ENCODE data around the gene NTN4.
"Not testable (repeated sequence)": the region's sequence is repeated elsewhere in the genome, so short reads cannot be mapped to it uniquely, and the experiment has no call there.

NTN4 gene

DNA sequence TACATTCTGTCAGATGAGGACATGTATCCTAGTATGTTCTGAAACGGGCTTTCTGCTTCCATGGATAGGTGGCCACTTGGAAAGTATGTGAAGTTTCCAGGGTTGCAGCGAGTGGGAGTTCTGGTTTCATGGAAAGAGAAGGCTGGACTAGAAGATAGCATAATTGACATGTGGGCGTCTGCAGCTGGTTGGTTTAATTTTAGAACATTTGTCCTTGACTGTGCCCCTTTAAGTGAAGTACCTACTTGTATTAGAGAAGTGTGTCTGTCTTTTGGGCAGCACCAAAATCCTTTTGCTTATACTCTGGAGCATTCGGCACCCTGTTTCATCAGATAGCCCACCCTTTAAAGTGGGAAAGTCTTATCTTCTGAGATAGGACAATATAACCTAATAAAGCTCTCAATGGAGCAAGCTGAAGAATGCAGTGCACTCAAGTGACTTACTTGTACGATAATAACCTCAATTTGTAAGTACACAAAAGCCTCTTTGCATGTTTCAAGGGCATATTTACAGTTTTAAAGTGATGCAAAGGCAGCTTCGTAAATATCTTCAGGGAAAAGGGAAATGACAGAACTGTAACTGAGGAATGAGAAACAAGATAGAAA is 35.2 kb downstream of the NTN4 start:
- no peak for DNase-seq (ENCODE audit: low read depth, low spot score)
- no peaks in the 10 kb centered on the region for H3K27me3 ChIP-seq (ENCODE audit: control insufficient read depth, insufficient read depth, low read length)
- no peaks in the 10 kb centered on the region for H3K9me3 ChIP-seq (ENCODE audit: control insufficient read depth, insufficient read depth, low read length)
- WGBS (ENCODE audit: insufficient coverage, insufficient read length) = no CpG with 5 or more reads among the region's 6 CpGs
- H3K4me3 ChIP-seq (ENCODE audit: low read length) = no peak overlapping the region
- peaks cover 3% of the 10 kb centered on the region; the same call in 1 of the 2 replicates for H3K4me1 ChIP-seq (ENCODE audit: control insufficient read depth, insufficient read depth, low read length)
- H3K27ac ChIP-seq (ENCODE audit: low read length) = no peak overlapping the region
- no peaks in the 10 kb centered on the region for H3K36me3 ChIP-seq (ENCODE audit: control insufficient read depth, insufficient read depth, low read length)

DNA sequence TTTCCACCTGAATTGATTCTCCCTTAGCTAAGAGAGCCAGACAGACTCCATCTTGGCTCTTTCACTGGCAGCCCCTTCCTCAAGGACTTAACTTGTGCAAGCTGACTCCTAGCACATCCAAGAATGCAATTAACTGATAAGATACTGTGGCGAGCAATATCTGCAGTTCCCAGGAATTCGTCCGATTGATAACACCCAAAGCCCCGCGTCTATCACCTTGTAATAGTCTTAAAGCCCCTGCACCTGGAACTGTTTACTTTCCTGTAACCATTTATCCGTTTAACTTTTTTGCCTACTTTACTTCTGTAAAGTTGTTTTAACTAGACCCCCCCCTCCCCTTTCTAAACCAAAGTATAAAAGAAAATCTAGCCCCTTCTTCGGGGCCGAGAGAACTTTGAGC is 44.5 kb downstream of the NTN4 start:
- not testable (repeated sequence) for H3K9me3 ChIP-seq (ENCODE audit: control insufficient read depth, insufficient read depth, low read length); H3K36me3 ChIP-seq (ENCODE audit: control insufficient read depth, insufficient read depth, low read length); H3K27me3 ChIP-seq (ENCODE audit: control insufficient read depth, insufficient read depth, low read length); H3K27ac ChIP-seq (ENCODE audit: low read length); DNase-seq (ENCODE audit: low read depth, low spot score); H3K4me1 ChIP-seq (ENCODE audit: control insufficient read depth, insufficient read depth, low read length); H3K4me3 ChIP-seq (ENCODE audit: low read length)
- no CpG with 5 or more reads among the region's 8 CpGs for WGBS (ENCODE audit: insufficient coverage, insufficient read length)

DNA sequence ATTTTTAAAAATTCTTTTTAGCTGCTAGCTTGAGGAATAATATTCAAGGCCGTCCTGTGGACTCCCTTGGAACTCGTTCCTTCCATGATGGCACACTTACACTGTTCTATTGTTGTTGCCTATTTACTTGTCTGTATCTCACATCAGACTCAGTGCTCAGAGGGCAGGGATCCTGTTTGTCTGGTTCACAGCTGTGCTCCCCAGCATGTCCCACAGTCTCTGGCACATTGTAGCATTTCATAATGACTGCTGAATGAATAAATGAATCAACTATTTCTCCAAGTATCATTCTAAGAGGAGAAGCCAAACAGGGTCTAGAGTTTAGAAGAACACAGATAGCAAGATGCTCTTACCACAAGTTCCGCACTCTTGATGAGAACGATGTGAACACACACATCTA is 48.0 kb downstream of the NTN4 start:
- DNase-seq (ENCODE audit: low read depth, low spot score) = no peak
- Histone ChIP-seq H3K27ac (ENCODE audit: low read length) (no peak overlapping the region), H3K4me1 (ENCODE audit: control insufficient read depth, insufficient read depth, low read length) (no peaks in the 10 kb centered on the region), H3K4me3 (ENCODE audit: low read length) (no peak overlapping the region), H3K9me3 (ENCODE audit: control insufficient read depth, insufficient read depth, low read length) (no peaks in the 10 kb centered on the region), H3K36me3 (ENCODE audit: control insufficient read depth, insufficient read depth, low read length) (no peaks in the 10 kb centered on the region), H3K27me3 (ENCODE audit: control insufficient read depth, insufficient read depth, low read length) (no peaks in the 10 kb centered on the region)
- no CpG with 5 or more reads among the region's 4 CpGs for WGBS (ENCODE audit: insufficient coverage, insufficient read length)

DNA sequence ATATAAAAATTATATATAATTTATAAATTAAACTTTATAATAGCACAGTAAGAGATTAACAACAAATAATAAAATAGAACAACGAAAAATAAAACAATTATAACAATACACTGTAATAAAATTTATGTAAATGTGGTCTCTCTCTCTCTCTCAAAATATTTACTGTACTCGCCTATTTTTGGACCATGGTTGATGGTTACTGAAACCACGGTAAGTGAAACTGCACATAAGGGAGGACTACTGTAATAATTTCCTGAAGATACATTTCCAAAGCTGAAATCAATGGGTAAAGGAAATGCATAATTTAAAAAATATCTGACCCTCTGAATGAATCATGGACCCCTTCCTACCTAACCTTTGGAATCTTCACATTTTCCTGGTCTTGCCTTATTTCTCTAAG is 48.9 kb downstream of the NTN4 start:
- Histone ChIP-seq H3K27me3 (ENCODE audit: control insufficient read depth, insufficient read depth, low read length) (no peaks in the 10 kb centered on the region), H3K4me1 (ENCODE audit: control insufficient read depth, insufficient read depth, low read length) (no peaks in the 10 kb centered on the region), H3K9me3 (ENCODE audit: control insufficient read depth, insufficient read depth, low read length) (no peaks in the 10 kb centered on the region), H3K27ac (ENCODE audit: low read length) (no peak overlapping the region), H3K4me3 (ENCODE audit: low read length) (no peak overlapping the region), H3K36me3 (ENCODE audit: control insufficient read depth, insufficient read depth, low read length) (no peaks in the 10 kb centered on the region)
- DNase-seq (ENCODE audit: low read depth, low spot score) = no peak
- no CpG with 5 or more reads among the region's 3 CpGs for WGBS (ENCODE audit: insufficient coverage, insufficient read length)

DNA sequence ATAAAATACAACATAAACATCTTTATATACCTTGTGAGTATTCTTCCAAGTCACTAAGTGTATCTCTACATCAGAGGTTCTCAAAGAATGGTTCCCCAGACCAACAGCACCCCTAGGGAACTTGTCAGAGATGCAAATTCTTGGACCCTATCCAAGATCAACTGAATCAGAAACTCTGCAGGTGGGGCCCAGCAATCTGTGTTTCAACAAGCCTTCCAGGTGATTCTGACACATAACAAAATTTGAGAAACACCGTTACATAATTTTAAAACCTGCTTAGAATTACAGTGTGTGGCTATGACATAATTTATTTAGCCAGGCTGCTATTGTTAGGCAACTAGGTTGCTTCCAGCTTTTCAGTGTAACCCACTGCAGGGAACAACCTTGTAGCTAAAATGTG is 49.8 kb downstream of the NTN4 start:
- H3K27me3 ChIP-seq (ENCODE audit: control insufficient read depth, insufficient read depth, low read length) = no peaks in the 10 kb centered on the region
- no peak overlapping the region for H3K4me3 ChIP-seq (ENCODE audit: low read length)
- no peaks in the 10 kb centered on the region for H3K9me3 ChIP-seq (ENCODE audit: control insufficient read depth, insufficient read depth, low read length)
- no peaks in the 10 kb centered on the region for H3K36me3 ChIP-seq (ENCODE audit: control insufficient read depth, insufficient read depth, low read length)
- no peak for DNase-seq (ENCODE audit: low read depth, low spot score)
- H3K27ac ChIP-seq (ENCODE audit: low read length) = no peak overlapping the region
- WGBS (ENCODE audit: insufficient coverage, insufficient read length) = no CpG with 5 or more reads among the region's 1 CpG
- no peaks in the 10 kb centered on the region for H3K4me1 ChIP-seq (ENCODE audit: control insufficient read depth, insufficient read depth, low read length)

DNA sequence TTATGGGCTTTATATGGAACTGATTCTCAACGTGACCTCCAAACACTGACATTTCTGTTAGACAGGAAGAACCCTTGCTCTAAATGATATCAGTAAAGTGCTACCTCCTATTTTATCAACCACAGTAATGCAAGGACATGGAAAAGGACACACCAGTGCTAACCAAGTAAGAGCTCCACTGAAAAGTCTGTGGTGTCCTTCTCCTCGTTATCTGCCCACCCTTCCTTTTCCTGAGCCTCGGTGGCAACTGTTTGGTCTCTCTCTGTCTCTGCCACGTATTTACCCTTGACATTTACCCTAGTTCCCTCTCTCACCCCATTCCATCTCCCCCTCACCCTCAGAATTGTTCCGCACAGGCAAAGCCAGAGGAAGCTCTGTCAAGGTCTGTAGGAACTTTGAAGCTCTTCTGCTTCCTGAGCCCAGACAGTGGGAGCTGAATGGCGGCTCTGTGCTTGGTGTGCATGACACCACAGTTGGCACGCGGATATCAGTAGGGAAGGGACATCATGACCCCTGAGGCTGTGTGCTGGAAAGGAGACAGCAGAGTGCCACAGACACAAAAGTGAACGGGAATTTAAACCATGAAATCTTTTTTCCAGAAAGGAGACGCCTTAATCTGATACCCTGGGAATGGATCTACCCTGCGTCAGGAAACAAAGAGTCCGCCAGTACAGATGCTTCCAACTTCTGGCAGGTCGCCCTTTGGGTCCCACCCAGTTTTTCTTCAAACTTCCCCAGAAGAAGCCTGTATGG is 50.8 kb downstream of the NTN4 start:
- no peaks in the 10 kb centered on the region for H3K9me3 ChIP-seq (ENCODE audit: control insufficient read depth, insufficient read depth, low read length)
- no peak overlapping the region for H3K27ac ChIP-seq (ENCODE audit: low read length)
- no CpG with 5 or more reads among the region's 13 CpGs for WGBS (ENCODE audit: insufficient coverage, insufficient read length)
- H3K4me1 ChIP-seq (ENCODE audit: control insufficient read depth, insufficient read depth, low read length) = no peaks in the 10 kb centered on the region
- DNase-seq (ENCODE audit: low read depth, low spot score) = no peak
- no peak overlapping the region for H3K4me3 ChIP-seq (ENCODE audit: low read length)
- no peaks in the 10 kb centered on the region for H3K27me3 ChIP-seq (ENCODE audit: control insufficient read depth, insufficient read depth, low read length)
- no peaks in the 10 kb centered on the region for H3K36me3 ChIP-seq (ENCODE audit: control insufficient read depth, insufficient read depth, low read length)

DNA sequence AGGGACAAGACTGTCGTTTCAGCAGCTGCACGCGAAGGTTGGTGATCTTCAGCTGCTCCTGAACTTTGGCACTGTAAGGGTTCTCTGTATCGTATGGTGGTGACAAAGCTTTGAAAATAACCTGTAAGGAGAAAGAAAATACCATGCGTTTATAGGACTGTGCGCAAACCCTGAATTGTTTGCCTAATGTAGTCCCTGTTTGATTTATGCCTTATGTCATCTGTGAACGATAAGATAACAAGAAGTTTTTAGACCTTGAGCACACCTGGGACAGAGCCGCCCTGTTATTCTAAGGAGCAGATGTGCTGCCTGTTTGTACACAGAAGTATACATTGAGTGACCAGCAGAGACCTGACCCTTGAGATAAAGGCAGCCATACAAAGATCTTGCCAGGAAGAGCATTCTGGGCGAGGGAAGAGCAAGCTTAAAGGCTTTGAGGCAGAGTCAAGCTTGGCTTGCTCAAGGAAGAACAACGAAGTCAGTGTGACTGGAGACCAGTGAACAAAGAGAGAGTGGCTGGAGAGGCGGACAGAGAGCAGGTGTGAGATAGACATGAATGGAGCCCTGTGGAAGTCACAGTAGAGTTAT is 52.4 kb downstream of the NTN4 start:
- Histone ChIP-seq H3K4me1 (ENCODE audit: control insufficient read depth, insufficient read depth, low read length) (no peaks in the 10 kb centered on the region), H3K27ac (ENCODE audit: low read length) (no peak overlapping the region), H3K27me3 (ENCODE audit: control insufficient read depth, insufficient read depth, low read length) (no peaks in the 10 kb centered on the region), H3K4me3 (ENCODE audit: low read length) (no peak overlapping the region), H3K9me3 (ENCODE audit: control insufficient read depth, insufficient read depth, low read length) (no peaks in the 10 kb centered on the region), H3K36me3 (ENCODE audit: control insufficient read depth, insufficient read depth, low read length) (no peaks in the 10 kb centered on the region)
- no peak for DNase-seq (ENCODE audit: low read depth, low spot score)
- WGBS (ENCODE audit: insufficient coverage, insufficient read length) = no CpG with 5 or more reads among the region's 11 CpGs

DNA sequence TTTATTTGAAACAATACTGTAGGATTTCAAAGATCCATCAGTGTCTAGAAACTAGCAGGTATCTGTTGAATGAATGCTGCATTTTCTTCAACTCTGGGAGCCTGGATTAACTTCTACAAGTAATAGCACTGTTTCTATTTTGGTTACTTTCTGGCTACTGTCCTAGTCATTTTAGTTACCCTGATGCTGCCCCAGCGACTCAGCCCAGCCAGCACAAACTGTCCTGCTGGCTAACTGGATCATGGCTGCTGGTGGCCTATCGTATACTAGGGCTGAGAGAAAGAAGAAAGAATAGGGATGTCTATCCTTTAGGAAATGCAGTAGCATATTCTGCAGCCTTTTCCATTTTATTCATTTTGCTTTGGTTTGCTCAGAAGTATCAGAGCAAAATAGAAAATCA is 53.9 kb downstream of the NTN4 start:
- no CpG with 5 or more reads among the region's 2 CpGs for whole genome bisulfite sequencing (ENCODE audit: insufficient coverage, insufficient read length)
- Histone ChIP-seq H3K4me3 (ENCODE audit: low read length) (no peak overlapping the region), H3K36me3 (ENCODE audit: control insufficient read depth, insufficient read depth, low read length) (no peaks in the 10 kb centered on the region), H3K4me1 (ENCODE audit: control insufficient read depth, insufficient read depth, low read length) (no peaks in the 10 kb centered on the region), H3K9me3 (ENCODE audit: control insufficient read depth, insufficient read depth, low read length) (no peaks in the 10 kb centered on the region), H3K27me3 (ENCODE audit: control insufficient read depth, insufficient read depth, low read length) (no peaks in the 10 kb centered on the region), H3K27ac (ENCODE audit: low read length) (no peak overlapping the region)
- no peak for DNase-seq (ENCODE audit: low read depth, low spot score)

DNA sequence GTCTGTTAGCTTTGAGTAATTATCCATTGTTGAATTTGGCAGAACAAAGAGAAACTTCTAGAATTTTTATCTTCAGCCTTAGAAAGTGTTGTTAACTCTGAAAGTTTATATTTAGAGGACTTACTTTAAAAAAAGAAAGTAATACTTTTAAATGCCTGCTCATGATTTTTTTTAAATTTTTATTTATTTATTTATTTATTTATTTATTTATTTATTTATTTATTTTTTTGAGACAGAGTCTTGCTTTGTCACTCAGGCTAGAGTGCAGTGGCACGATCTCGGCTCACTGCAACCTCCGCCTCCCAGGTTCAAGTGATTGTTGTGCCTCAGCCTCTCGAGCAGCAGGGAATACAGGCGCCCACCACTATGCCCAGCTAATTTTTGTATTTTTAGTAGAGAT is 54.8 kb downstream of the NTN4 start:
- not testable (repeated sequence) for H3K27ac ChIP-seq (ENCODE audit: low read length); H3K4me1 ChIP-seq (ENCODE audit: control insufficient read depth, insufficient read depth, low read length); H3K27me3 ChIP-seq (ENCODE audit: control insufficient read depth, insufficient read depth, low read length); H3K36me3 ChIP-seq (ENCODE audit: control insufficient read depth, insufficient read depth, low read length); H3K9me3 ChIP-seq (ENCODE audit: control insufficient read depth, insufficient read depth, low read length); H3K4me3 ChIP-seq (ENCODE audit: low read length); DNase-seq (ENCODE audit: low read depth, low spot score)
- no CpG with 5 or more reads among the region's 5 CpGs for WGBS (ENCODE audit: insufficient coverage, insufficient read length)

DNA sequence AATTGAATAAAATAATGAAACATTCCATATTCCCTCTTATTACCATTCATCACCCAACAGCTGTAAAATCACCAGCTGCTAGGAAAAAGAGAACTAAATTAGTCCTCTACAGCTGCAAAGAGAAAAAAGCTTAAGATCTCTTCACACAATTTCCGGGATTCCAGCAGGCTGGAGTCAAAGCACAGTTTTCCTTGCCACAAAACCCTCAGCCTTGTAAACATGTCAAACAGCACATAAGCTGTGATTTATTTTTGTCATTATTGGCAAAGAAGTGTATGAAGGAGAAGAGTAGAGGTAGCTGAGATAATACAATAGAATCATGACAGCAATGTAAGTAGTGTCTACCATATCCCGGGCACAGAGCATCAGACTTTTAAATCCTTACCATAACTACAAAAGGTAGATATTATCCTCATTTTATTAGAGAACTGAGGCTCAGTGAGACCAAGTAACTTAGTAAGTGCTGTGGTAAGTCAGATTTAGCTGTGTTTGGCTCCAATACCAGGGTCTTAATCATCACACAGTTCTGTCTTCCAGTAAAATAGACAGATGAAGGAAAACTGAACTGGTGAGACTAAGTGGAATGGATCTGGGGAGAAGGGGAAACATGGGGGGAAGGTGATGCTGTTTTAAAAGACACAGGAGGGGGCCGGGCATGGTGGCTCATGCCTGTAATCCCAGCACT is 57.3 kb downstream of the NTN4 start:
- no CpG with 5 or more reads among the region's 3 CpGs for WGBS (ENCODE audit: insufficient coverage, insufficient read length)
- no peaks in the 10 kb centered on the region for H3K27me3 ChIP-seq (ENCODE audit: control insufficient read depth, insufficient read depth, low read length)
- H3K4me1 ChIP-seq (ENCODE audit: control insufficient read depth, insufficient read depth, low read length) = no peaks in the 10 kb centered on the region
- DNase-seq (ENCODE audit: low read depth, low spot score) = no peak
- H3K36me3 ChIP-seq (ENCODE audit: control insufficient read depth, insufficient read depth, low read length) = no peaks in the 10 kb centered on the region
- H3K9me3 ChIP-seq (ENCODE audit: control insufficient read depth, insufficient read depth, low read length) = no peaks in the 10 kb centered on the region
- H3K4me3 ChIP-seq (ENCODE audit: low read length) = no peak overlapping the region
- no peak overlapping the region for H3K27ac ChIP-seq (ENCODE audit: low read length)
